Measurements from ENCODE around the gene IL4I1. TPM values are rescaled to one million over a fixed set of nuclear protein-coding genes. Genes with fewer than 3 reads are reported as not detected.

IL4I1 gene
- total RNA-seq, 1 donor from 2014 or later, result 0.81 TPM

DNA sequence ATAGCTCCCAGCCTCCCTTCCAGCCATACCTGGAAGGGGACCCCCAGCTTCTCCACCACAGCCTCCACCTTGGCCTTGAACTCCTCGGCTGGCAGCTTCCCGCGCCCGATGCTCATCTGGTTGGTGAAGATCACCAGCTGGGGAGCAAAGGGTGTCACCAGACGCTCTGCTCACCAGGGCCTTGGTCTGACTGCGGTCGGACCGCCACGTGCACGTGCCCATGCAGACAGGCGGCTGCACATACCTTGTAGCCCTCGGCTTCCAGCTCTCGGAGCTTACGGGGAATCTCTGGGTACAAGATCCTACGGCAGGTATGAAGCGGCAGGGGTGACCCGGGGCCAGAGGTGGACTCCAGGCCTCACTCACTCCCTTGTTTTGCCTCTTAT, 32.8 kb downstream of the IL4I1 start:
- no peak for DNase-seq (ENCODE audit: low spot score)

GRCh38 chr19:49863254-49863934, 33.3 kb downstream of the IL4I1 start:
- no peak for DNase-seq (ENCODE audit: low spot score)

- no peak for DNase-seq (ENCODE audit: low spot score)
These were observed 34.1 kb downstream of the IL4I1 start for GRCh38 chr19:49862391-49863253.

DNA sequence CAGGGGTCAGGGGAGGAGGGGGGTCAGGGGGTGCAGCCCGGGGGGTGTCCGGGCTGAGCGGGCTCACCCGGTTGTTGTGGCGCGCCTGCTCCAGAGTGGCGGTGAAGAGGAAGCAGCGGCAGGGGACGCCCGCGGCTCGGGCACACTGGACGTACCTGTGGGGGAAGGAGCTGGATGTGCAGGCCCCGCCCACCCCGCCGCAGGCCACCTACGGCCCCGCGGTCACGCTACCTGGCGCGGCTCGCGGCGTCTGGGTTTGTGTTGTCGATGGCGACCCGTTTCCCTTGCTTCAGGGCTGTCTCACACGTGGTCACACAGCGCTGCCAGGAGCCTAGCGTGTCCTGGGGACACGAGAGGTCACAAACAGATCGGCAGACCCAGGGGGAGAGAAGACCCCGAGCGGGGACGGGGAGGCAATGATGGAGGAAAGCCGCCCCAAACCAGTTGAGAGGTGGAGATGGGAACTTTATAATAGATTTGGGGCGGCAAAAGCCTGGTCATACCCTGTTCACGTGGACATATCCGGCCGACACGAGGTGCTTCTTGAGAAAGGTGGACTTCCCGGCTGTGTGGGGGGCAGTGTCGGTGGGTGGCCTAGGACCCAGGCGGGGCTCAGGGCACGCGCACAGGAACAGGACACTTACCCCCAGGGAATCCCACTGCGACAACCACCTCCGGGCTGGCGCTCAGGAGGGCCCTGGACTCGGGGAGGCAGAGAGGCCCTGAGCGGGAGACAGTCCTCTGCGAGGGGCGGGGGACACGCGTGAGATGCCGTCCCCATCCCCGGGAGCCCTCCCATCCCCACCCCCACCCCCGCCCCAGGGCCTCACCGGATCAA, 34.9 kb downstream of the IL4I1 start:
- DNase-seq (ENCODE audit: low spot score), result no peak

DNA sequence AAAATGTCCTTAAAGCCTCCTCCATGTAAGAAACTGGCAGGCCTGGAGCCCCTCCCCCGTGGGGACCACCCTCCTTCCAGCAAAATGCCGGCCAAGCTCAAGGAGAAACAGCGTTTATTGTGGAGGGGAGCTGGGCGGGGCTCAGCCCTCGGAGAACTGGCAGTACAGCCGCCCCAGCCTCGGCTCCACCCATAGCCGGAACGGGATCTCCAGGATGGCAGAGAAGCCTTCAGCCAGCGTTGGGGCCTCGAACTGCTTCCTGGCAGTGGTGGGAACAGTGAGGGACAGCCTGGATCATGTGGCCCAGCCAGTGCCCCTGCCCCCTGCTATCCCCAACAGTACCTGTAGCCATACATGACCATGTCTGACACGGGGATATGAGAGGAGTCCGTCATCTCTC, 35.6 kb downstream of the IL4I1 start:
- DNase-seq (ENCODE audit: low spot score), result no peak

GRCh38 chr19:49860336-49861102, 36.2 kb downstream of the IL4I1 start:
- DNase-seq (ENCODE audit: low spot score), result no peak

GRCh38 chr19:49859682-49860335, 36.9 kb downstream of the IL4I1 start:
- no peak for DNase-seq (ENCODE audit: low spot score)

- DNase-seq (ENCODE audit: low spot score), result no peak
These were observed 38.4 kb downstream of the IL4I1 start for GRCh38 chr19:49858088-49858985.

DNA sequence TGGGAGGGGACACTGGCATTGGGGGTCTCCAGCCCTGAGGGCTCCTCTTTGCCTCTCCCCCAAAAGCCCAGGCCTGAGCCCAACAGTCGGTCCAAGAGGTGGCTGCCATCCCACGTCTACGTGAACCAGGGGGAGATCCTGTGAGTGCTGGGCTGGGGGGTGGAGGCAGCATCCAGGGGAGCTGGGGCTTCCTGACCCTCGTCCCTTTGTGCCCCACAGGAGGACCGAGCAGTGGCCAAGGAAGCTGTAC, 38.9 kb downstream of the IL4I1 start:
- DNase-seq (ENCODE audit: low spot score), result no peak

GRCh38 chr19:49857061-49857837, 39.4 kb downstream of the IL4I1 start:
- no peak for DNase-seq (ENCODE audit: low spot score)

- no peak for DNase-seq (ENCODE audit: low spot score)
These were observed 40.1 kb downstream of the IL4I1 start for GRCh38 chr19:49856574-49857021.

- DNase-seq (ENCODE audit: low spot score), result no peak
These were observed 40.8 kb downstream of the IL4I1 start for GRCh38 chr19:49855676-49856573.

GRCh38 chr19:49855277-49855675, 41.4 kb downstream of the IL4I1 start:
- DNase-seq (ENCODE audit: low spot score), result no peak

- DNase-seq (ENCODE audit: low spot score), result no peak
These were observed 42.1 kb downstream of the IL4I1 start for GRCh38 chr19:49854378-49855263.

- no peak for DNase-seq (ENCODE audit: low spot score)
These were observed 42.8 kb downstream of the IL4I1 start for GRCh38 chr19:49853852-49854377.

GRCh38 chr19:49852631-49853126, 44.0 kb downstream of the IL4I1 start:
- DNase-seq (ENCODE audit: low spot score), result no peak
